Measurements from ENCODE around the gene C16orf92. TPM values are rescaled to one million over a fixed set of nuclear protein-coding genes. Genes with fewer than 3 reads are reported as not detected.

C16orf92 gene
- total RNA-seq, 1 donor from 2014 or later: not detected

- TF ChIP-seq, protein P1, sequence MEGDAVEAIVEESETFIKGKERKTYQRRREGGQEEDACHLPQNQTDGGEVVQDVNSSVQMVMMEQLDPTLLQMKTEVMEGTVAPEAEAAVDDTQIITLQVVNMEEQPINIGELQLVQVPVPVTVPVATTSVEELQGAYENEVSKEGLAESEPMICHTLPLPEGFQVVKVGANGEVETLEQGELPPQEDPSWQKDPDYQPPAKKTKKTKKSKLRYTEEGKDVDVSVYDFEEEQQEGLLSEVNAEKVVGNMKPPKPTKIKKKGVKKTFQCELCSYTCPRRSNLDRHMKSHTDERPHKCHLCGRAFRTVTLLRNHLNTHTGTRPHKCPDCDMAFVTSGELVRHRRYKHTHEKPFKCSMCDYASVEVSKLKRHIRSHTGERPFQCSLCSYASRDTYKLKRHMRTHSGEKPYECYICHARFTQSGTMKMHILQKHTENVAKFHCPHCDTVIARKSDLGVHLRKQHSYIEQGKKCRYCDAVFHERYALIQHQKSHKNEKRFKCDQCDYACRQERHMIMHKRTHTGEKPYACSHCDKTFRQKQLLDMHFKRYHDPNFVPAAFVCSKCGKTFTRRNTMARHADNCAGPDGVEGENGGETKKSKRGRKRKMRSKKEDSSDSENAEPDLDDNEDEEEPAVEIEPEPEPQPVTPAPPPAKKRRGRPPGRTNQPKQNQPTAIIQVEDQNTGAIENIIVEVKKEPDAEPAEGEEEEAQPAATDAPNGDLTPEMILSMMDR (IDR thresholded peaks at IDR 0.05): no peak
- peaks cover 24% of the 10 kb centered on the region for H3K4me1 Mint-ChIP-seq (ENCODE audit: low read depth)
- no peak overlapping the region for H3K27ac Mint-ChIP-seq (ENCODE audit: unreplicated experiment)
Measured at GRCh38 chr16:29993191-29993902, 29.7 kb upstream of the C16orf92 start.

DNA sequence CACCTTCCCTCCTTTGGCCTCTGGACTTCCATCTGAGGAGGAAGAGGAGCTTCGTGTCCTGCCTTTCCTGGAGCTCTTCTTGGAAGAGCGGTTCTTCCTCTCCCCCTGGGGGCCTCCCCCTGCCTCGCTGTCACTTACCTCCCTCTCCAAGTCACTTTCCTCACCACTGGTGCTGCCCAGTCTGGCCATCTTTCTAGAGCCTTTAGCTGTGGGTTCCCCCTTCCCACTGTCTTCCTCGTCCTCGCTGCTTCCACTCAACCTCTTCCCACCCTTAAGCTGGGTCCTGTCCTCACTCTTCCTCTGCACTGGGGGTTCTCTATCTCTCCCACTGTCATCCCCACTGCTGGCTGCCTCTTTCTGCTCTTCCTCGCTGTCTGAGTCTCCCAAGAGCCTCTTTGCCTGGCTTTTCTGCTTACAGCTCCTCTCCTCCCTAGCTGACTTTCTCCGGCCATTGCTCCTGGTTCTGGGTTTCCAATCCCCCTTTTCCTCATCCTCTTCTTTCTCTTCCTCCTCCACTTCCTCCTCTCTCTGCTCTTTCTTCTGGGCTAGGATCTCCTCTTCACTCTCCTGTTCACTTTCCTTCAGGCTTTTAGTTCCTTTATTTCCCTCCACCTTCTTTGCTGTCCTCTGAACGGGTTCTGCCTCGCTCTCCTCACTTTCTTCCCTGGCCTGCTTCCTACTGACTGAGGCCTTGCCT lies 28.9 kb upstream of the C16orf92 start:
- Mint-ChIP-seq H3K9me3 (ENCODE audit: low read depth) (no peaks in the 10 kb centered on the region), H3K4me1 (ENCODE audit: low read depth) (peaks cover 24% of the 10 kb centered on the region), H3K27ac (ENCODE audit: unreplicated experiment) (peak overlapping the region; percentile 94), H3K4me3 (ENCODE audit: unreplicated experiment) (peak overlapping the region; percentile 96), H3K27me3 (ENCODE audit: low read depth) (no peaks in the 10 kb centered on the region), H3K36me3 (ENCODE audit: low read depth) (peaks cover 14% of the 10 kb centered on the region)
- TF ChIP-seq, protein P1 (IDR thresholded peaks at IDR 0.05): no peak
- peak; percentile 59 for DNase-seq (ENCODE audit: low spot score)

More at GRCh38 chr16:29993191-29993902, 29.7 kb upstream of the C16orf92 start:
- H3K36me3 Mint-ChIP-seq (ENCODE audit: low read depth): peaks cover 17% of the 10 kb centered on the region
- no peak for DNase-seq (ENCODE audit: low spot score)
- H3K4me3 Mint-ChIP-seq (ENCODE audit: unreplicated experiment): no peak overlapping the region
- no peaks in the 10 kb centered on the region for H3K9me3 Mint-ChIP-seq (ENCODE audit: low read depth)
- H3K27me3 Mint-ChIP-seq (ENCODE audit: low read depth): no peaks in the 10 kb centered on the region

DNA sequence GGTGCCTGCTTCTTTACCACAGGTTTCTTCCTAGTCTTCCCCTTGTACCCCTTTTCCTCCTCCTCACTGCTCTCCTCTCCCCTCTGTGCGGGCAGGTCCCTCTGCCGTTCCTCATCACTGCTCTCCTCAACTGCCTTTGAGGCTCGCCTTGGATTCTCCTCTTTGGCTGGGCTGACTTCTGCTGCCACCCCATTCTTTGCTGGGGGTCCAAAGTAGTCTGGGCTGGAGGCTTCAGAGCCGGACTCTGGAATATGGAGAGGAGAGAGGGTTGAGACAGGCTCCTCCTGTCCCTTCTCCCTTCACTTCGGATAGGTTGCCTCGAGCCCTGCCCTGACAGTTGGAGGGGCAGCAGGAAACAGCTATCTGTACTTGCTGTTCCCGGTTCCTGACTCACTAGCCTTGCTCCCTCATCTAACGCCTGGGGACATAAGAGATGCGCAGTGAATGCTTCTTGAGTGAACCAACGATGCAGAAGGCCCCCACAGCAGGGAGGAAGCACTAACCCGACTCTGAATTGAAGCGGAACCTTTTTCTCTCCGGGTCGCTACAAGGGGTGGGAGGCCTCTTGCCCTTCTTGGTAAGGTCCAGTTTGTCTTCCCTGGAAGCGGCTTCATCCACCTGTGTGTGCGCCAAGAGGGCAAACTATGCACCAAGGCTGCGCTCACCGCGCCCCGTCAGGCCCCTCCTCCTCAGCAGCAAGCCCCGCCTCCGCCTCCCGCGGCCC lies 28.2 kb upstream of the C16orf92 start:
- Mint-ChIP-seq H3K4me3 (ENCODE audit: unreplicated experiment) (peak overlapping the region; percentile 96), H3K27ac (ENCODE audit: unreplicated experiment) (peak overlapping the region; percentile 94)

GRCh38 chr16:29995324-29995910 lies 27.6 kb upstream of the C16orf92 start, which contains the start of gene HIRIP3:
Gene HIRIP3, minus strand, starts transcription at chr16:29995617. Its CDS starts 12 bp downstream, at chr16:29995605.
- peak within 1 kb of the TSS; percentile 96 for H3K4me3 Mint-ChIP-seq (ENCODE audit: unreplicated experiment)
- peaks cover 24% of the 10 kb centered on the region for H3K4me1 Mint-ChIP-seq (ENCODE audit: low read depth)
- H3K27me3 Mint-ChIP-seq (ENCODE audit: low read depth): no peaks in the 10 kb centered on the region
- H3K27ac Mint-ChIP-seq (ENCODE audit: unreplicated experiment): peak within 1 kb of the TSS; percentile 94
- peaks cover 11% of the 10 kb centered on the region for H3K36me3 Mint-ChIP-seq (ENCODE audit: low read depth)
- DNase-seq (ENCODE audit: low spot score): peak; percentile 94
- H3K9me3 Mint-ChIP-seq (ENCODE audit: low read depth): no peaks in the 10 kb centered on the region
- TF ChIP-seq, protein P1 (IDR thresholded peaks at IDR 0.05): no peak

More for the DNA sequence above, 28.2 kb upstream of the C16orf92 start:
- no peaks in the 10 kb centered on the region for H3K9me3 Mint-ChIP-seq (ENCODE audit: low read depth)
- H3K36me3 Mint-ChIP-seq (ENCODE audit: low read depth): peaks cover 12% of the 10 kb centered on the region
- peaks cover 24% of the 10 kb centered on the region for H3K4me1 Mint-ChIP-seq (ENCODE audit: low read depth)
- DNase-seq (ENCODE audit: low spot score): peak; percentile 57
- TF ChIP-seq, protein P1 (IDR thresholded peaks at IDR 0.05): no peak
- H3K27me3 Mint-ChIP-seq (ENCODE audit: low read depth): no peaks in the 10 kb centered on the region

Measured in chondrocyte (in vitro differentiated cells).